Suprapubic skin (tissue), 4 donors: Measurements from ENCODE around the gene RLF. TPM values are rescaled to one million over a fixed set of nuclear protein-coding genes. Genes with fewer than 3 reads are reported as not detected.
A peak's percentile ranks its signal among the peaks of the same experiment; 100 is the strongest.

Experiments
- DNase-seq, 2 donors: peaks; one replicate each; pipeline ENCODE4 v3.0.0-alpha.2; 2019; ENCODE audit warnings: low spot score in 2 of 2
- H3K27ac ChIP-seq: fragments of 200-600 bp; sonication (generic); one replicate; pipeline ENCODE4 v1.5.1; 2019
- H3K27me3 ChIP-seq: fragments of 200-600 bp; sonication (generic); one replicate; pipeline ENCODE4 v1.5.1; 2019
- H3K36me3 ChIP-seq: fragments of 200-600 bp; sonication (generic); one replicate; pipeline ENCODE4 v1.5.1; 2019
- H3K4me1 ChIP-seq: fragments of 200-600 bp; sonication (generic); one replicate; pipeline ENCODE4 v1.5.1; 2019
- H3K4me3 ChIP-seq: fragments of 200-600 bp; sonication (generic); one replicate; pipeline ENCODE4 v1.5.1; 2019; ENCODE audit warnings: mild to moderate bottlenecking
- H3K9me3 ChIP-seq: fragments of 200-600 bp; sonication (generic); one replicate; pipeline ENCODE4 v1.5.1; 2019
- CTCF ChIP-seq, 2 donors: fragments of 200-600 bp in 1 of 2; fragments of 450-650 bp in 1 of 2; sonication (generic) in 1 of 2; IDR thresholded peaks; one replicate each; pipeline ENCODE4 v1.5.1; 2016 to 2019; ENCODE audit warnings: antibody characterized with exemption in 2 of 2, mild to moderate bottlenecking in 1 of 2, moderate library complexity in 1 of 2
- EP300 ChIP-seq: sonication (generic); formaldehyde crosslinking; IDR thresholded peaks from one replicate; pipeline ENCODE4 v1.6.1; 2017; ENCODE audit warnings: antibody characterized with exemption
- POLR2A ChIP-seq, 2 donors: fragments of 450-650 bp; IDR thresholded peaks; one replicate each; pipeline ENCODE4 v1.6.1; 2017; ENCODE audit warnings: antibody characterized with exemption in 2 of 2, mild to moderate bottlenecking in 2 of 2, moderate library complexity in 2 of 2
- POLR2AphosphoS5 ChIP-seq, 3 donors: sonication (generic); formaldehyde crosslinking; IDR thresholded peaks; one replicate each; pipeline ENCODE4 v1.6.1; 2017; ENCODE audit warnings: antibody characterized with exemption in 3 of 3
- WGBS: methylation state at CpG from one replicate; pipeline ENCODE4 v1.1.5; 2018; 5-methylcytosine and 5-hydroxymethylcytosine counted together
- total RNA-seq, 4 donors: library from RNA; depleted of rRNA; stranded (reverse); fragments of >200 nt; gene quantifications; one replicate each; pipeline ENCODE4 v1.1.0, GENCODE V29; 2016

The RLF gene
- total RNA-seq, 4 donors from 2014 or later, result 17.3 to 32.9 (median 21.3) TPM

GRCh38 chr1:40155910-40156309, 5.3 kb upstream of the RLF start:
- Histone ChIP-seq H3K4me1 (peaks cover 4% of the 10 kb centered on the region), H3K9me3 (no peaks in the 10 kb centered on the region), H3K27me3 (no peaks in the 10 kb centered on the region), H3K36me3 (no peaks in the 10 kb centered on the region), H3K27ac (no peak overlapping the region), H3K4me3 (no peak overlapping the region)
- WGBS, result 57% methylated on average over 3 of the region's 3 CpGs
- TF ChIP-seq POLR2AphosphoS5 (IDR thresholded peaks at IDR 0.05) (no peak), EP300 (no peak), POLR2A (IDR thresholded peaks at IDR 0.05) (no peak), CTCF (IDR thresholded peaks at IDR 0.05) (no peak)
- DNase-seq, result no peak

- peaks cover 32% of the 10 kb centered on the region for H3K4me1 ChIP-seq
- TF ChIP-seq POLR2AphosphoS5 (IDR thresholded peaks at IDR 0.05), result no peak
- TF ChIP-seq EP300, result no peak
- no peak for TF ChIP-seq POLR2A (IDR thresholded peaks at IDR 0.05)
- TF ChIP-seq CTCF (IDR thresholded peaks at IDR 0.05), result no peak
- WGBS, result 32% methylated on average over 7 of the region's 7 CpGs
- DNase-seq, result no peak
- H3K36me3 ChIP-seq, result no peaks in the 10 kb centered on the region
- H3K9me3 ChIP-seq, result no peaks in the 10 kb centered on the region
- no peaks in the 10 kb centered on the region for H3K27me3 ChIP-seq
- H3K27ac ChIP-seq, result peak overlapping the region; percentile 95
- peak overlapping the region; percentile 83 for H3K4me3 ChIP-seq
Observed at GRCh38 chr1:40160806-40161124, 422 bp upstream of the RLF start.

- no peak for DNase-seq
- WGBS, result under 1% methylated on average over 16 of the region's 16 CpGs
- peak overlapping the region; percentile 95 for H3K27ac ChIP-seq
- no peaks in the 10 kb centered on the region for H3K27me3 ChIP-seq
- H3K4me1 ChIP-seq, result peaks cover 34% of the 10 kb centered on the region
- H3K9me3 ChIP-seq, result no peaks in the 10 kb centered on the region
- TF ChIP-seq CTCF (IDR thresholded peaks at IDR 0.05) (no peak), POLR2A (IDR thresholded peaks at IDR 0.05) (no peak), EP300 (no peak), POLR2AphosphoS5 (IDR thresholded peaks at IDR 0.05) (no peak)
- no peaks in the 10 kb centered on the region for H3K36me3 ChIP-seq
- H3K4me3 ChIP-seq, result peak overlapping the region; percentile 83
Observed at GRCh38 chr1:40161888-40162397, 756 bp downstream of the RLF start.

DNA sequence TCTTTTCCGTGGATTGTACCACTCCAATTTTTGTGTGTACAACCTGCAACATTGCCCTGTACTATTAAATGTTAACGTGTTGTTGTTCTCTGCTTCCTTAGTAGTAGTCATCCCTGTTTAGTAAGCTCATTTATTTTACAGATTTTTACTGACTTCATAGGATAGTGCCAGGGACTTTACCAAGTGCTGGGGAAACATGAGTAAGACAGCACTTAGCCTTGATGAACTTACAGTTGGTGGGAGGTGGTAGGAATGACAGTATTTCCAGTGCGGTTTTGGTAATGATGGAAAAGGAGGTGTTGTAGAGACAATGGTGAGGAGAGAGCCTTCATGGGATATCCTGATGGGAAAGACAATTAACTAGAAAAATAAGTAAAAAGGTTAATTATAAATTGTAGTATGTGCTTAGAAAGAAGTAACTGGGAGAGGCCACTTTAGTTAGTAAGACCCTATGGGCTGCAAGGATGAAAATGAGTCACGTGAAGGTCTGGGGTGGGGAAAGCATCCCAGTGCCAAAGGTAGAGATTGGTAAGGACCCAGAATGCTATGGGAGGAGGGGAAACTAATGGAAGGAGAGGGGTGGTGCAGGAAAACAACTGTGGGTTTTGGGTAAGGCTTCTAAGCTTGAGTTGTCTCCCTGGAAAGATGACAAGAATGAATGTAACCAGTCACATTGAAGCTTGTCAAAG, 1.7 kb downstream of the RLF start:
- Histone ChIP-seq H3K36me3 (no peaks in the 10 kb centered on the region), H3K9me3 (no peaks in the 10 kb centered on the region), H3K4me3 (peak overlapping the region; percentile 83), H3K4me1 (peaks cover 34% of the 10 kb centered on the region), H3K27me3 (no peaks in the 10 kb centered on the region), H3K27ac (no peak overlapping the region)
- DNase-seq, result no peak
- TF ChIP-seq EP300, result no peak
- TF ChIP-seq POLR2AphosphoS5 (IDR thresholded peaks at IDR 0.05), result no peak
- TF ChIP-seq CTCF (IDR thresholded peaks at IDR 0.05), result no peak
- WGBS, result 3% methylated on average over 4 of the region's 4 CpGs

GRCh38 chr1:40167317-40167716, 6.1 kb downstream of the RLF start:
- no peak for DNase-seq
- no peaks in the 10 kb centered on the region for H3K27me3 ChIP-seq
- H3K9me3 ChIP-seq, result no peaks in the 10 kb centered on the region
- no peak overlapping the region for H3K4me3 ChIP-seq
- no peak overlapping the region for H3K27ac ChIP-seq
- H3K4me1 ChIP-seq, result peaks cover 36% of the 10 kb centered on the region
- no peaks in the 10 kb centered on the region for H3K36me3 ChIP-seq
- TF ChIP-seq EP300 (no peak), POLR2A (IDR thresholded peaks at IDR 0.05) (no peak), CTCF (IDR thresholded peaks at IDR 0.05) (no peak), POLR2AphosphoS5 (IDR thresholded peaks at IDR 0.05) (no peak)
- 75% methylated on average over 4 of the region's 4 CpGs for WGBS
